ENCODE results near the gene PKIG. TPM values are rescaled to one million over a fixed set of nuclear protein-coding genes. Genes with fewer than 3 reads are reported as not detected.

Gene PKIG
- total RNA-seq, 2 donors from 2014 or later: 237 to 268 TPM

DNA sequence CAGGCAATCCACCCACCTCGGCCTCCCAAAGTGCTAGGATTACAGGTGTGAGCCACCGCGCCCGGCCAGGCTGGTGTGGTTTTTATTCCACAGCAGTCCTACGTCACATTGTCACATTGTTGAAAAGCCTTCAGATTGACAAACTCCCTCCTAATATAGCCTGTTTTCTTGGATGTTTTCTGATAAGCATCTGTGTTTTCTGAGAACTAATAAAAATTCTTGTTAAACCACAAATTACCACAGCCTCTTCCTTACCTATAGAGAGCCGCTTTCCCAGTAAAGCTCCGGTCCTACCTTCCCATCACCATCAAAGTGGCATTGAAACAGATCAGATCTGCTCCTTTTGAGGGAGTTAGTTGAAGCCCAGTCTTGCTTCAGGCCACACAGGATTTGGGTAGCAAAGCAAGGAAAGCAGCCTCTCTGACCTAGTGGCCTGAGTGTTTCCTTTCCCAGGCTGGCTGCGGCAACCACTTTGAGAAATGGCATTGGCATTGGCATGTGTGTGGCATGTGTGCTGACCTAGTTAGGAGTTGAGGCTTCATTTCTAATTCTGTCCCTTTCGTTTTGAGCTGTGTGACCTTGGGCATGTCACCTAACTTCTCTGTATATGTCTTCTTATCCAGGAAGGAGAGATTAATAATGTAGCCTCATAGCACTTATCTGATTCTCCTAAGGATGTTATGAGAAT lies 1.7 kb upstream of the PKIG start:
- H3K4me1 ChIP-seq: peaks cover 0 to 71% of the 10 kb centered on the region in 2 donors
- no peaks in the 10 kb centered on the region for H3K9me3 ChIP-seq
- no peak overlapping the region for H3K4me3 ChIP-seq
- no peak for DNase-seq (ENCODE audit: low spot score)
- no peaks in the 10 kb centered on the region for H3K36me3 ChIP-seq
- no peaks in the 10 kb centered on the region for H3K27me3 ChIP-seq
- H3K27ac ChIP-seq: peak overlapping the region; percentile 92 to 97
- TF ChIP-seq, protein P1, sequence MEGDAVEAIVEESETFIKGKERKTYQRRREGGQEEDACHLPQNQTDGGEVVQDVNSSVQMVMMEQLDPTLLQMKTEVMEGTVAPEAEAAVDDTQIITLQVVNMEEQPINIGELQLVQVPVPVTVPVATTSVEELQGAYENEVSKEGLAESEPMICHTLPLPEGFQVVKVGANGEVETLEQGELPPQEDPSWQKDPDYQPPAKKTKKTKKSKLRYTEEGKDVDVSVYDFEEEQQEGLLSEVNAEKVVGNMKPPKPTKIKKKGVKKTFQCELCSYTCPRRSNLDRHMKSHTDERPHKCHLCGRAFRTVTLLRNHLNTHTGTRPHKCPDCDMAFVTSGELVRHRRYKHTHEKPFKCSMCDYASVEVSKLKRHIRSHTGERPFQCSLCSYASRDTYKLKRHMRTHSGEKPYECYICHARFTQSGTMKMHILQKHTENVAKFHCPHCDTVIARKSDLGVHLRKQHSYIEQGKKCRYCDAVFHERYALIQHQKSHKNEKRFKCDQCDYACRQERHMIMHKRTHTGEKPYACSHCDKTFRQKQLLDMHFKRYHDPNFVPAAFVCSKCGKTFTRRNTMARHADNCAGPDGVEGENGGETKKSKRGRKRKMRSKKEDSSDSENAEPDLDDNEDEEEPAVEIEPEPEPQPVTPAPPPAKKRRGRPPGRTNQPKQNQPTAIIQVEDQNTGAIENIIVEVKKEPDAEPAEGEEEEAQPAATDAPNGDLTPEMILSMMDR (IDR thresholded peaks at IDR 0.05): no peak

DNA sequence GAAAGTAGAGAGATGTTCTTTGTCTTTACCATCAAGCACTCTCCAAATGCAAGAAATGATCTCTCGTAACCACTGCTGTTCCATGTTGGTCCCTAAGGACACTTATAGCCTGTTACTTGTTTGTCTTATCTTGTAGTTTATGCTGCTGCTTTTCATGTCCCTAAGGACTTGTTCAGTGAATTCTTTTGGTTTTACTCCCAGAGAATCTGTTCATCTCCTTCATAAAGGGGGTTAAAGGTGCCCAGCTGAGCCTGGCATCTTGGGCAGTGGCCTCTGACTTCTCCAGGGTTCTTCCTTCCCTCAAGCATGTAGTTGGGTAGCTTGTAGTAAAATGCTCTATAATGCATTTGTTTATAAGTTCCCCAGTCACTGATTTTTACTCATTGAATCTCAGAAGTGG lies 864 bp upstream of the PKIG start:
- Histone ChIP-seq H3K27me3 (no peaks in the 10 kb centered on the region), H3K9me3 (no peaks in the 10 kb centered on the region), H3K4me3 (no peak overlapping the region), H3K27ac (peak overlapping the region; percentile 92 to 97), H3K4me1 (peaks cover 0 to 71% of the 10 kb centered on the region in 2 donors), H3K36me3 (no peaks in the 10 kb centered on the region)
- no peak for DNase-seq (ENCODE audit: low spot score)
- TF ChIP-seq, protein P1 (IDR thresholded peaks at IDR 0.05): no peak

- Histone ChIP-seq H3K27me3 (no peaks in the 10 kb centered on the region), H3K4me1 (peaks cover 0 to 77% of the 10 kb centered on the region in 2 donors), H3K9me3 (no peaks in the 10 kb centered on the region), H3K4me3 (peak overlapping the region; percentile 58 to 60), H3K36me3 (no peaks in the 10 kb centered on the region), H3K27ac (peak overlapping the region; percentile 92 to 97)
- TF ChIP-seq, protein P1 (IDR thresholded peaks at IDR 0.05): no peak
- DNase-seq (ENCODE audit: low spot score): no peak
These were observed 778 bp downstream of the PKIG start for GRCh38 chr20:44583157-44583556.

- Histone ChIP-seq H3K4me3 (peak overlapping the region; percentile 58 to 60), H3K36me3 (no peaks in the 10 kb centered on the region), H3K27ac (peak overlapping the region; percentile 92 to 97), H3K4me1 (peaks cover 0 to 81% of the 10 kb centered on the region in 2 donors), H3K27me3 (no peaks in the 10 kb centered on the region), H3K9me3 (no peaks in the 10 kb centered on the region)
- TF ChIP-seq, protein P1 (IDR thresholded peaks at IDR 0.05): peak in 1 of 2 donors; percentile 30
- no peak for DNase-seq (ENCODE audit: low spot score)
These were observed 1.8 kb downstream of the PKIG start for GRCh38 chr20:44584162-44584561.

DNA sequence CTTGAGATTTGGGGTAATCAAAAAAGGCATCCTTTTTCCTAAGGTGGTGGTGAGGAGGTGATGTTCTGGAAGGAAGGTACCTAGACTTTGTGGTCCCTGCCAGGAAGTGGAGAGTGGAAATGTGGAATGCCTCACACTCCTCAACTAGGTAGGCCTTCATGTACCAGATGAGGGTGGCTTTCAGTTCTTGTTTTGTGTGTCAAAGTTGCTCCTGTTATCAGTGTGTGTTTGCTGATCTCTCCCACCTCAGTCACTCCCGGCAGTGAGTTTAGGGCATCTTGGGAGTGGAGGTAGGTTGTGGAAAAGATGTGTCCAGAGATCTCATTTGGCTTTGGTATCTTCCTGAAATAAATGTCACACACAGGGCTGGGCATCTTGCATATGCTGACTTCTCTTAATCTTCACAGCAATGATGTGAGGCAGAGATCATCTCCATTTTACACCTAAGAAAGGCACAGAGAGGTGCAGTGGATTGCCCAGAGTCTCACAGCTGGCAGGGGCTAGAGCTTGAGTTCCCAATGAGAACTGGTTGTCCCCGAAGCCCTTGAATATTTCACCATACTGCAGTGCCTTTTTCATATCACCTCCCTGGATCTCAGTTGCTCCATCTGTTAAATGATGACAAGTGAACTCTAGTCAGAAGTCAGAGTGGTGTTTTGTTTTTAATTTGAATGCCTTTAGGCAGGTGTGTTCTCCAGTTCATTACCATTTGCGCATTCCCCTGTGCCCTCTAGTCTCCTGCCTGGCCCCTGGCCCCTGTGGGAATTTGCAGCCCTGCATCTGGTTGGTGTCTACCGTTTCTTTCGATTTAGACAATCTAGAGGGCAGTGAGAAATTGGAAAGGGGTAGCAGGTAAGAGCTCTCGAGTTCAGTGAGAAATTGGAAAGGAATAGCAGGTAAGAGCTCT lies 2.9 kb downstream of the PKIG start:
- H3K4me3 ChIP-seq: peak overlapping the region; percentile 58 to 60
- H3K4me1 ChIP-seq: peaks cover 0 to 70% of the 10 kb centered on the region in 2 donors
- no peak for DNase-seq (ENCODE audit: low spot score)

More for the DNA sequence above, 2.9 kb downstream of the PKIG start:
- Histone ChIP-seq H3K27me3 (no peaks in the 10 kb centered on the region), H3K27ac (peak overlapping the region; percentile 92 to 97), H3K36me3 (peaks cover 8% of the 10 kb centered on the region), H3K9me3 (no peaks in the 10 kb centered on the region)
- TF ChIP-seq, protein P1 (IDR thresholded peaks at IDR 0.05): no peak

All from right atrium auricular region (tissue), 2 donors.